Myocyte (in vitro differentiated cells): ENCODE measurements around the gene LYAR. TPM values are rescaled to one million over a fixed set of nuclear protein-coding genes. Genes with fewer than 3 reads are reported as not detected.

Experiments used
- total RNA-seq: library from RNA; depleted of rRNA; stranded (reverse); fragments of >200 nt; gene quantifications from 2 replicates; pipeline ENCODE4 v1.2.3, GENCODE V29; 2014

The LYAR gene
- total RNA-seq, 1 donor from 2014 or later, result 21.6 TPM

Other genes starting within 250 kb of the LYAR start
- not detected in 2 replicates for gene OTOP1, start 63.2 kb downstream of the LYAR start, total RNA-seq
- 16.9 and 18.5 TPM in 2 replicates for gene TMEM128, start 41.9 kb downstream of the LYAR start, total RNA-seq
- 2.2 and 8.7 TPM in 2 replicates for gene ZBTB49, start 97 bp upstream of the LYAR start, total RNA-seq
- 0.27 TPM in 1 of 2 replicates, not detected in the other for gene NSG1, start 96.9 kb upstream of the LYAR start, total RNA-seq